Central memory CD8-positive, alpha-beta T cell (primary cell): ENCODE results near the gene IPPK.
"Not testable (repeated sequence)": the region's sequence is repeated elsewhere in the genome, so short reads cannot be mapped to it uniquely, and the experiment has no call there.

Source experiments
- ATAC-seq: fragments of 150-1000 bp; cut with Tn5 transposase; replicated peaks from 2 replicates; pipeline ENCODE4 v1.10.0; 2022; ENCODE audit warnings: mild to moderate bottlenecking, moderate FRiP score, moderate number of reproducible peaks; ENCODE audit not compliant: poor library complexity, severe bottlenecking; ENCODE audit errors: extremely low read depth
- DNase-seq, 2 donors: peaks; one replicate each; pipeline ENCODE4 v3.0.0; 2021; ENCODE audit warnings: low spot score in 2 of 2
- H3K27ac Mint-ChIP-seq: one replicate; pipeline ENCODE4 v1.8.0; 2022; ENCODE audit warnings: low read depth, mild to moderate bottlenecking, moderate library complexity, mixed read lengths
- H3K27me3 Mint-ChIP-seq: one replicate; pipeline ENCODE4 v1.8.0; 2022; ENCODE audit warnings: mixed read lengths
- H3K36me3 Mint-ChIP-seq: one replicate; pipeline ENCODE4 v1.8.0; 2022; ENCODE audit warnings: mild to moderate bottlenecking, moderate library complexity, mixed read lengths; ENCODE audit not compliant: insufficient read depth
- H3K4me1 Mint-ChIP-seq: one replicate; pipeline ENCODE4 v1.8.0; 2022; ENCODE audit warnings: mixed read lengths
- H3K4me3 Mint-ChIP-seq: one replicate; pipeline ENCODE4 v1.8.0; 2022; ENCODE audit warnings: mild to moderate bottlenecking, moderate library complexity, mixed read lengths
- H3K9me3 Mint-ChIP-seq: one replicate; pipeline ENCODE4 v1.8.0; 2022; ENCODE audit warnings: mixed read lengths

Gene IPPK

GRCh38 chr9:92623936-92624335, 46.0 kb downstream of the IPPK start:
- not testable (repeated sequence) for H3K4me1 Mint-ChIP-seq, H3K27ac Mint-ChIP-seq, H3K4me3 Mint-ChIP-seq, ATAC-seq, H3K27me3 Mint-ChIP-seq, H3K9me3 Mint-ChIP-seq, DNase-seq
- H3K36me3 Mint-ChIP-seq = peaks cover 27% of the 10 kb centered on the region

- Mint-ChIP-seq H3K36me3 (peaks cover 31% of the 10 kb centered on the region), H3K27me3 (no peaks in the 10 kb centered on the region), H3K4me3 (no peak overlapping the region), H3K27ac (peak overlapping the region; percentile 19), H3K9me3 (no peaks in the 10 kb centered on the region), H3K4me1 (no peaks in the 10 kb centered on the region)
- DNase-seq (no peak), ATAC-seq (no peak)
Observed at GRCh38 chr9:92620845-92621244, 49.1 kb downstream of the IPPK start.

GRCh38 chr9:92619601-92620300, 50.2 kb downstream of the IPPK start:
- Mint-ChIP-seq H3K4me1 (no peaks in the 10 kb centered on the region), H3K4me3 (no peak overlapping the region), H3K27ac (no peak overlapping the region), H3K9me3 (no peaks in the 10 kb centered on the region), H3K36me3 (peaks cover 39% of the 10 kb centered on the region), H3K27me3 (no peaks in the 10 kb centered on the region)
- DNase-seq = no peak
- no peak for ATAC-seq

GRCh38 chr9:92618633-92619225, 51.2 kb downstream of the IPPK start:
- H3K4me1 Mint-ChIP-seq = no peaks in the 10 kb centered on the region
- H3K4me3 Mint-ChIP-seq = no peak overlapping the region
- no peaks in the 10 kb centered on the region for H3K27me3 Mint-ChIP-seq
- DNase-seq (no peak), ATAC-seq (no peak)
- no peaks in the 10 kb centered on the region for H3K9me3 Mint-ChIP-seq
- H3K36me3 Mint-ChIP-seq = peaks cover 41% of the 10 kb centered on the region
- H3K27ac Mint-ChIP-seq = no peak overlapping the region

- H3K4me3 Mint-ChIP-seq = no peak overlapping the region
- H3K9me3 Mint-ChIP-seq = no peaks in the 10 kb centered on the region
- DNase-seq (no peak), ATAC-seq (no peak)
- no peaks in the 10 kb centered on the region for H3K4me1 Mint-ChIP-seq
- peaks cover 37% of the 10 kb centered on the region for H3K36me3 Mint-ChIP-seq
- no peaks in the 10 kb centered on the region for H3K27me3 Mint-ChIP-seq
- no peak overlapping the region for H3K27ac Mint-ChIP-seq
Observed at GRCh38 chr9:92617951-92618510, 51.9 kb downstream of the IPPK start.

- no peak overlapping the region for H3K27ac Mint-ChIP-seq
- H3K4me3 Mint-ChIP-seq = no peak overlapping the region
- H3K4me1 Mint-ChIP-seq = no peaks in the 10 kb centered on the region
Observed at GRCh38 chr9:92617195-92617813, 52.6 kb downstream of the IPPK start.

GRCh38 chr9:92616655-92617111, 53.2 kb downstream of the IPPK start:
- peak overlapping the region; percentile 55 for H3K27ac Mint-ChIP-seq
- H3K4me3 Mint-ChIP-seq = no peak overlapping the region
- DNase-seq (no peak), ATAC-seq (no peak)
- H3K9me3 Mint-ChIP-seq = no peaks in the 10 kb centered on the region
- no peaks in the 10 kb centered on the region for H3K4me1 Mint-ChIP-seq
- H3K27me3 Mint-ChIP-seq = no peaks in the 10 kb centered on the region
- peaks cover 39% of the 10 kb centered on the region for H3K36me3 Mint-ChIP-seq

More at GRCh38 chr9:92617195-92617813, 52.6 kb downstream of the IPPK start:
- DNase-seq (no peak), ATAC-seq (no peak)
- Mint-ChIP-seq H3K9me3 (no peaks in the 10 kb centered on the region), H3K36me3 (peaks cover 39% of the 10 kb centered on the region), H3K27me3 (no peaks in the 10 kb centered on the region)

- Mint-ChIP-seq H3K4me1 (no peaks in the 10 kb centered on the region), H3K36me3 (peaks cover 39% of the 10 kb centered on the region), H3K27ac (peak overlapping the region; percentile 55), H3K9me3 (no peaks in the 10 kb centered on the region), H3K4me3 (no peak overlapping the region), H3K27me3 (no peaks in the 10 kb centered on the region)
- ATAC-seq = no peak
- DNase-seq = no peak
Observed at GRCh38 chr9:92616199-92616641, 53.7 kb downstream of the IPPK start.

- no peaks in the 10 kb centered on the region for H3K27me3 Mint-ChIP-seq
- peaks cover 41% of the 10 kb centered on the region for H3K36me3 Mint-ChIP-seq
- DNase-seq (no peak), ATAC-seq (no peak)
- no peak overlapping the region for H3K4me3 Mint-ChIP-seq
- H3K4me1 Mint-ChIP-seq = no peaks in the 10 kb centered on the region
- H3K27ac Mint-ChIP-seq = peak overlapping the region; percentile 55
- H3K9me3 Mint-ChIP-seq = no peaks in the 10 kb centered on the region
Observed at GRCh38 chr9:92615790-92616189, 54.1 kb downstream of the IPPK start.

GRCh38 chr9:92614763-92615461, 55.0 kb downstream of the IPPK start:
- Mint-ChIP-seq H3K9me3 (no peaks in the 10 kb centered on the region), H3K27me3 (no peaks in the 10 kb centered on the region), H3K36me3 (peaks cover 41% of the 10 kb centered on the region), H3K4me1 (no peaks in the 10 kb centered on the region), H3K4me3 (no peak overlapping the region), H3K27ac (no peak overlapping the region)
- ATAC-seq (no peak), DNase-seq (no peak)

- H3K9me3 Mint-ChIP-seq = no peaks in the 10 kb centered on the region
- no peaks in the 10 kb centered on the region for H3K4me1 Mint-ChIP-seq
- no peak for ATAC-seq
- H3K27me3 Mint-ChIP-seq = no peaks in the 10 kb centered on the region
- no peak overlapping the region for H3K27ac Mint-ChIP-seq
- DNase-seq = no peak
- no peak overlapping the region for H3K4me3 Mint-ChIP-seq
- H3K36me3 Mint-ChIP-seq = peaks cover 38% of the 10 kb centered on the region
Observed at GRCh38 chr9:92614123-92614510, 55.8 kb downstream of the IPPK start.

GRCh38 chr9:92613268-92614122, 56.4 kb downstream of the IPPK start:
- Mint-ChIP-seq H3K9me3 (no peaks in the 10 kb centered on the region), H3K36me3 (peaks cover 37% of the 10 kb centered on the region), H3K27me3 (no peaks in the 10 kb centered on the region), H3K27ac (no peak overlapping the region), H3K4me3 (no peak overlapping the region), H3K4me1 (no peaks in the 10 kb centered on the region)
- no peak for DNase-seq
- ATAC-seq = no peak
